Measurements from ENCODE around the gene NDST3.

NDST3 gene

DNA sequence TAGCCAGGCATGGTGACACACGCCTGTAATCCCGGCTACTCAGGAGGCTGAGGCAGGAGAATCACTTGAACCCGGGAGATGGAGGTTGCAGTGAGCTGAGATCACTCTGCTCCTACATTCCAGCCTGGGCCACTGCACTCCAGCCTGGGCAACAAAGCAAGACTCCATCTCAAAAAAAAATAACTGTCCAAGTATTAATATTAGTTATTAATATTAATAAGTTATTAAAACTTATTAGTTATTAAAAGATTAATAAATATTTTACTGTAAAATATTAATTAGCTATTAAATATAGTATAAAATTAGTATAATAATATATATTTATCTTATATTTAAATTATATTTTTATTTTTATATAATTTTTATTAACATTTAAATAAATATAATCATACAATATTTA is 19.5 kb upstream of the NDST3 start:
- Histone ChIP-seq H3K4me3 (replicated peaks; ENCODE audit: insufficient read depth, low read length) (no peak overlapping the region), H3K27me3 (ENCODE audit: insufficient read depth, poor library complexity, severe bottlenecking) (no peaks in the 10 kb centered on the region), H3K27ac (replicated peaks) (no peak overlapping the region)
- TF ChIP-seq, protein P1, sequence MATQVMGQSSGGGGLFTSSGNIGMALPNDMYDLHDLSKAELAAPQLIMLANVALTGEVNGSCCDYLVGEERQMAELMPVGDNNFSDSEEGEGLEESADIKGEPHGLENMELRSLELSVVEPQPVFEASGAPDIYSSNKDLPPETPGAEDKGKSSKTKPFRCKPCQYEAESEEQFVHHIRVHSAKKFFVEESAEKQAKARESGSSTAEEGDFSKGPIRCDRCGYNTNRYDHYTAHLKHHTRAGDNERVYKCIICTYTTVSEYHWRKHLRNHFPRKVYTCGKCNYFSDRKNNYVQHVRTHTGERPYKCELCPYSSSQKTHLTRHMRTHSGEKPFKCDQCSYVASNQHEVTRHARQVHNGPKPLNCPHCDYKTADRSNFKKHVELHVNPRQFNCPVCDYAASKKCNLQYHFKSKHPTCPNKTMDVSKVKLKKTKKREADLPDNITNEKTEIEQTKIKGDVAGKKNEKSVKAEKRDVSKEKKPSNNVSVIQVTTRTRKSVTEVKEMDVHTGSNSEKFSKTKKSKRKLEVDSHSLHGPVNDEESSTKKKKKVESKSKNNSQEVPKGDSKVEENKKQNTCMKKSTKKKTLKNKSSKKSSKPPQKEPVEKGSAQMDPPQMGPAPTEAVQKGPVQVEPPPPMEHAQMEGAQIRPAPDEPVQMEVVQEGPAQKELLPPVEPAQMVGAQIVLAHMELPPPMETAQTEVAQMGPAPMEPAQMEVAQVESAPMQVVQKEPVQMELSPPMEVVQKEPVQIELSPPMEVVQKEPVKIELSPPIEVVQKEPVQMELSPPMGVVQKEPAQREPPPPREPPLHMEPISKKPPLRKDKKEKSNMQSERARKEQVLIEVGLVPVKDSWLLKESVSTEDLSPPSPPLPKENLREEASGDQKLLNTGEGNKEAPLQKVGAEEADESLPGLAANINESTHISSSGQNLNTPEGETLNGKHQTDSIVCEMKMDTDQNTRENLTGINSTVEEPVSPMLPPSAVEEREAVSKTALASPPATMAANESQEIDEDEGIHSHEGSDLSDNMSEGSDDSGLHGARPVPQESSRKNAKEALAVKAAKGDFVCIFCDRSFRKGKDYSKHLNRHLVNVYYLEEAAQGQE (IDR thresholded peaks at IDR 0.05; ENCODE audit: insufficient replicate concordance, low read depth): no peak
- no peak for TF ChIP-seq GABPA (IDR thresholded peaks at IDR 0.05; ENCODE audit: low read depth)
- no peak for TF ChIP-seq SPI1 (IDR thresholded peaks at IDR 0.05; ENCODE audit: borderline replicate concordance, low read depth)
- no peak for TF ChIP-seq POLR2AphosphoS5 (IDR thresholded peaks at IDR 0.05; ENCODE audit: low read depth)
- DNase-seq (ENCODE audit: low read depth in 1 of 2, low spot score in 1 of 2): no peak

DNA sequence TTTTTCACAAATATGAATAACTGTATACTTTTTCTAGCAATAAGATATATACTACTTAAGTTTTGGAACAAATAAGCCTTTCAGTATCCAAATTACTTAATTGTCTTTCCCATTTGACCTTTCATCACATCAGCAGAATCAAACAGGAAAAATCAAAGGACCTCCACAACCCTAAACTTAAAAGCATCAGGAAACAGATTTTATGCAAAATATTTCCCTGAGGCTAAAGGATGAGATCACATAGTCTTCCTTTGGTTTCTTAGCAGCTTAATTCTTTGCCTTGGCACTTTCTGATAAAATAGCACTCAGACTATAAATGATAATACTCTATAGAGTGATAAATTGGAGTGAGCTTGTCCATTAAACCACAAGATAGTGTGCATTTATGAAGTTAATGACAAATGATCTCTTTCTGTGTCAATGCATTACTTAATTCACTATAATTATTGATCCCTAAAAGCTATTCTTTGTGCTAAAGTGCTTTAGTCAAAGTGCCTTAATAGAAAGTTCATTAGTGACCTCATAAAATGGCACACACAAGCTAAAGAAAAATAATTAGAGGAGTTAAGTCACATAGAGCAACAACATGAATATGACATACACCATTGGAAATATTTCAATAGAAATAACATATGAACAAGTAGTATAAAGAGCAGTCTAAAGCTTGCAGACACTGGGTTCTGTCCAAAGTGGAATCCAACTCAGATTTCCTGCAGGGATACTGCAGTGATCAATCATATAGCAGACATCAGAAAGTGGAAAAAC is 15.7 kb upstream of the NDST3 start:
- H3K27ac ChIP-seq (replicated peaks): no peak overlapping the region
- no peak for DNase-seq (ENCODE audit: low read depth in 1 of 2, low spot score in 1 of 2)
- no peak overlapping the region for H3K4me3 ChIP-seq (replicated peaks; ENCODE audit: insufficient read depth, low read length)
- TF ChIP-seq, protein P2, sequence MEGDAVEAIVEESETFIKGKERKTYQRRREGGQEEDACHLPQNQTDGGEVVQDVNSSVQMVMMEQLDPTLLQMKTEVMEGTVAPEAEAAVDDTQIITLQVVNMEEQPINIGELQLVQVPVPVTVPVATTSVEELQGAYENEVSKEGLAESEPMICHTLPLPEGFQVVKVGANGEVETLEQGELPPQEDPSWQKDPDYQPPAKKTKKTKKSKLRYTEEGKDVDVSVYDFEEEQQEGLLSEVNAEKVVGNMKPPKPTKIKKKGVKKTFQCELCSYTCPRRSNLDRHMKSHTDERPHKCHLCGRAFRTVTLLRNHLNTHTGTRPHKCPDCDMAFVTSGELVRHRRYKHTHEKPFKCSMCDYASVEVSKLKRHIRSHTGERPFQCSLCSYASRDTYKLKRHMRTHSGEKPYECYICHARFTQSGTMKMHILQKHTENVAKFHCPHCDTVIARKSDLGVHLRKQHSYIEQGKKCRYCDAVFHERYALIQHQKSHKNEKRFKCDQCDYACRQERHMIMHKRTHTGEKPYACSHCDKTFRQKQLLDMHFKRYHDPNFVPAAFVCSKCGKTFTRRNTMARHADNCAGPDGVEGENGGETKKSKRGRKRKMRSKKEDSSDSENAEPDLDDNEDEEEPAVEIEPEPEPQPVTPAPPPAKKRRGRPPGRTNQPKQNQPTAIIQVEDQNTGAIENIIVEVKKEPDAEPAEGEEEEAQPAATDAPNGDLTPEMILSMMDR (IDR thresholded peaks at IDR 0.05; ENCODE audit: insufficient read depth, low read length): no peak
- TF ChIP-seq, protein P1 (IDR thresholded peaks at IDR 0.05; ENCODE audit: insufficient replicate concordance, low read depth): no peak
- TF ChIP-seq GABPA (IDR thresholded peaks at IDR 0.05; ENCODE audit: low read depth) (no peak), POLR2AphosphoS5 (IDR thresholded peaks at IDR 0.05; ENCODE audit: low read depth) (no peak), SPI1 (IDR thresholded peaks at IDR 0.05; ENCODE audit: borderline replicate concordance, low read depth) (no peak)
- H3K27me3 ChIP-seq (ENCODE audit: insufficient read depth, poor library complexity, severe bottlenecking): no peaks in the 10 kb centered on the region

DNA sequence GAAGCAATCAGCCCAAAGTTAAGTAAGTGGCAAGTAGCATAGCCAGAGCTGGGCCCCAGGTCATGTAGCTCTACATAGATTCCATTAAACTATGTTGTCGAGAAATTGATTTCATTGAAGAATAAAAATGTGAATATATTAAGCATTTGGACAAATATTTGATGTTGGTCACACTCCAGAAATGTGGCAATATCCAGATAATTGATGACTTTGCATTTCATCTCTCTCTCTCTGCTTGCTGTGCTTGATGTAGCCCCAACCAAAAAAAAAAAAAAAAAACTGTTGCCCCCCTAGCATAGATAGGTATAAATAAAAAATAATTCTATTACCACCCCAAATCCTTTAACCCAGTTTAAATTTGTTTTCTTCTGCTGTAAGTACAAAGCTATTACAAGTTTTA is 7.5 kb upstream of the NDST3 start:
- H3K27ac ChIP-seq (replicated peaks): no peak overlapping the region
- no peak for DNase-seq (ENCODE audit: low read depth in 1 of 2, low spot score in 1 of 2)
- H3K4me3 ChIP-seq (replicated peaks; ENCODE audit: insufficient read depth, low read length): no peak overlapping the region
- TF ChIP-seq GABPA (IDR thresholded peaks at IDR 0.05; ENCODE audit: low read depth) (no peak), SPI1 (IDR thresholded peaks at IDR 0.05; ENCODE audit: borderline replicate concordance, low read depth) (no peak), POLR2AphosphoS5 (IDR thresholded peaks at IDR 0.05; ENCODE audit: low read depth) (no peak)
- TF ChIP-seq, protein P1 (IDR thresholded peaks at IDR 0.05; ENCODE audit: insufficient replicate concordance, low read depth): no peak
- TF ChIP-seq, protein P2 (IDR thresholded peaks at IDR 0.05; ENCODE audit: insufficient read depth, low read length): no peak
- peaks cover 3% of the 10 kb centered on the region for H3K27me3 ChIP-seq (ENCODE audit: insufficient read depth, poor library complexity, severe bottlenecking)
